A549 (cell line): Measurements from ENCODE around the gene NALCN. TPM values are rescaled to one million over a fixed set of nuclear protein-coding genes. Genes with fewer than 3 reads are reported as not detected.

ENCODE experiments used
- ATAC-seq, 2 experiments: fragments of 200-7000 bp in 1 of 2; fragments of >200 bp in 1 of 2; cut with Nextera tagmentation in 1 of 2; cut with Tn5 transposase in 1 of 2; 3 replicates each; pipeline versions ENCODE4 v1.8.0 to v1.9.1; 2018 to 2020; ENCODE audit warnings: mild to moderate bottlenecking in 1 of 2, moderate library complexity in 1 of 2
- CTCF ChIA-PET: fragments of 300-600 bp; sonication (Branson Sonifier 250); formaldehyde crosslinking; extraction: SDS; loops from one replicate; lab custom pipeline; 2021; ENCODE audit warnings: antibody characterized with exemption, inconsistent platforms; lab: Yijun Ruan, JAX
- POLR2A ChIA-PET: fragments of 350-600 bp; formaldehyde crosslinking; extraction: SDS; loops from one replicate; lab custom pipeline; 2021; ENCODE audit warnings: antibody characterized with exemption, inconsistent platforms; lab: Yijun Ruan, JAX
- DNase-seq, 2 experiments: peaks; one replicate each; pipeline versions ENCODE4 v3.0.0 to v3.0.0-alpha.2; 2011 to 2016; ENCODE audit warnings: low read depth in 1 of 2, low spot score in 1 of 2
- FAIRE-seq: peaks from 2 replicates; lab custom pipeline; 2011; peaks lifted over from hg19 to GRCh38; lab: Jason Lieb, UNC
- H3K27ac ChIP-seq, 2 experiments: fragments of >200 bp; sonication (Bioruptor Twin); formaldehyde crosslinking; 3 replicates each; pipeline ENCODE4 v1.5.1; 2016 to 2017
- H3K4me1 ChIP-seq: fragments of >200 bp; sonication (Bioruptor Twin); formaldehyde crosslinking; 3 replicates; pipeline ENCODE4 v1.6.1; 2016
- H3K4me2 ChIP-seq: fragments of >200 bp; sonication (Bioruptor Twin); formaldehyde crosslinking; 3 replicates; pipeline ENCODE4 v1.6.1; 2016
- H3K4me3 ChIP-seq: fragments of >200 bp; sonication (Bioruptor Twin); formaldehyde crosslinking; 3 replicates; pipeline ENCODE4 v1.5.1; 2016
- H3K9me3 ChIP-seq: fragments of >200 bp; sonication (Bioruptor Twin); formaldehyde crosslinking; 3 replicates; pipeline ENCODE4 v1.6.1; 2016
- CHD2 ChIP-seq: fragments of 150-350 bp; IDR thresholded peaks from 2 replicates; pipeline ENCODE4 v1.6.1; 2014; ENCODE audit warnings: low read length; ENCODE audit not compliant: partially characterized antibody
- ELK1 ChIP-seq: fragments of 150-350 bp; IDR thresholded peaks from 2 replicates; pipeline ENCODE4 v1.6.1; 2014; ENCODE audit warnings: low read depth, mild to moderate bottlenecking, low read length
- FOXS1 ChIP-seq: fragments of 250-450 bp; sonication (Bioruptor Pico); IDR thresholded peaks from 2 replicates; pipeline ENCODE4 v1.5.0; 2020; ENCODE audit warnings: mild to moderate bottlenecking, moderate library complexity
- HES2 ChIP-seq: fragments of >200 bp; sonication (Bioruptor Twin); formaldehyde crosslinking; IDR thresholded peaks from 2 replicates; pipeline ENCODE4 v1.6.1; 2016
- HOXA7 ChIP-seq: fragments of 250-450 bp; sonication (Bioruptor Pico); IDR thresholded peaks from 2 replicates; pipeline ENCODE4 v1.5.0; 2020; ENCODE audit warnings: mild to moderate bottlenecking, moderate library complexity
- JUN ChIP-seq, 2 experiments: fragments of >200 bp; sonication (Bioruptor Twin); formaldehyde crosslinking; IDR thresholded peaks; 2 replicates in 1 of 2; 3 replicates in 1 of 2; pipeline ENCODE4 v1.6.1; 2016 to 2017
- JUNB ChIP-seq: fragments of >200 bp; sonication (Bioruptor Twin); formaldehyde crosslinking; IDR thresholded peaks from 2 replicates; pipeline ENCODE4 v1.6.1; 2016
- MAFK ChIP-seq: fragments of 450-650 bp; IDR thresholded peaks from 2 replicates; pipeline ENCODE4 v1.6.1; 2014; ENCODE audit not compliant: partially characterized antibody
- MAX ChIP-seq: IDR thresholded peaks from 2 replicates; pipeline ENCODE4 v1.6.1; 2012
- MAZ ChIP-seq: fragments of 150-350 bp; IDR thresholded peaks from 2 replicates; pipeline ENCODE4 v1.6.1; 2014; ENCODE audit warnings: antibody characterized with exemption, low read depth, low read length, borderline replicate concordance
- MYC ChIP-seq: IDR thresholded peaks from 2 replicates; pipeline ENCODE4 v1.6.1; 2012; ENCODE audit warnings: mild to moderate bottlenecking, inconsistent platforms, low read length, improper control_type of control experiment, borderline replicate concordance
- NPAS2 ChIP-seq: fragments of 250-450 bp; sonication (Bioruptor Pico); IDR thresholded peaks from 2 replicates; pipeline ENCODE4 v1.8.0; 2022; ENCODE audit warnings: mild to moderate bottlenecking, moderate library complexity, borderline replicate concordance
- NR3C1 ChIP-seq: fragments of >200 bp; sonication (Bioruptor Twin); formaldehyde crosslinking; IDR thresholded peaks from 3 replicates; pipeline ENCODE4 v1.6.1; 2017
- PBX3 ChIP-seq: IDR thresholded peaks from 2 replicates; pipeline ENCODE4 v1.6.1; 2012
- POLR2A ChIP-seq: IDR thresholded peaks from 2 replicates; pipeline ENCODE4 v1.6.1; 2012; ENCODE audit warnings: mild to moderate bottlenecking, low read length
- POLR2AphosphoS2 ChIP-seq: conservative IDR thresholded peaks from 2 replicates; pipeline ENCODE4 v1.6.1; 2012; ENCODE audit warnings: low read length, improper control_type of control experiment, inconsistent platforms
- RARB ChIP-seq: fragments of 250-450 bp; sonication (Bioruptor Pico); IDR thresholded peaks from 2 replicates; pipeline ENCODE4 v1.8.0; 2021; ENCODE audit warnings: mild to moderate bottlenecking, moderate library complexity
- REST ChIP-seq: fragments of 200-600 bp; sonication (generic); IDR thresholded peaks from 2 replicates; pipeline ENCODE4 v1.6.1; 2016; ENCODE audit warnings: antibody characterized with exemption, mild to moderate bottlenecking, moderate library complexity
- TFCP2L1 ChIP-seq: fragments of 250-450 bp; sonication (Bioruptor Pico); IDR thresholded peaks from 2 replicates; pipeline ENCODE4 v1.5.0; 2021; ENCODE audit warnings: mild to moderate bottlenecking
- TP53 ChIP-seq: fragments of 250-450 bp; sonication (Bioruptor Pico); IDR thresholded peaks from 2 replicates; pipeline ENCODE4 v1.5.0; 2021; ENCODE audit warnings: mild to moderate bottlenecking, moderate library complexity
- WGBS: methylation state at CpG from one replicate; pipeline ENCODE4 v1.1.6; 2017; ENCODE audit errors: missing lambda C conversion rate; 5-methylcytosine and 5-hydroxymethylcytosine counted together
- polyA plus RNA-seq, 4 experiments: library from polyadenylated mRNA; depleted of rRNA in 3 of 4; stranded (reverse); fragments of >200 nt; fragmentation: RNase III in 1 of 4; extraction: RNeasy Plus Mini Kit Qiagen cat#74134 plus additional on column Dnase treatment in 1 of 4; gene quantifications; 2 replicates in 3 of 4; 3 replicates in 1 of 4; pipeline ENCODE4 v1.2.3, GENCODE V29; 2011 to 2017

The NALCN gene
- polyA plus RNA-seq, 2 of the 4 experiments (the other 2 are of a cell fraction) = 1.8 to 4.9 TPM

- TF ChIP-seq MAX = no peak
- H3K4me3 ChIP-seq = no peak overlapping the region
- peaks cover 5% of the 10 kb centered on the region for H3K4me1 ChIP-seq
- 84% methylated on average over 1 of the region's 1 CpG for WGBS
- H3K27ac ChIP-seq = no peak overlapping the region
- FAIRE-seq (no peak), ATAC-seq (no peak), DNase-seq (no peak)
- ChIA-PET POLR2A (no interaction called here), CTCF (no interaction called here)
- H3K9me3 ChIP-seq = no peaks in the 10 kb centered on the region
- no peak overlapping the region for H3K4me2 ChIP-seq
Observed at GRCh38 chr13:101412076-101412475, 4.2 kb downstream of the NALCN start.

GRCh38 chr13:101408992-101409656, 7.2 kb downstream of the NALCN start:
- WGBS = 91% methylated on average over 6 of the region's 6 CpGs
- H3K4me3 ChIP-seq = no peak overlapping the region
- no peak overlapping the region for H3K27ac ChIP-seq
- no peak for ATAC-seq
- no peaks in the 10 kb centered on the region for H3K9me3 ChIP-seq
- H3K4me1 ChIP-seq = peaks cover 4% of the 10 kb centered on the region; the same call in 1 of the 3 replicates
- no peak overlapping the region for H3K4me2 ChIP-seq
- no peak for FAIRE-seq
- TF ChIP-seq REST (no peak), JUNB (no peak), CHD2 (no peak), TP53 (CRISPR knock-in tag) (no peak), MYC (no peak), JUN (IDR thresholded peaks at IDR 0.05) (no peak), TFCP2L1 (no peak), MAZ (no peak), HOXA7 (CRISPR knock-in tag) (no peak), POLR2AphosphoS2 (no peak), NPAS2 (CRISPR knock-in tag) (no peak), RARB (CRISPR knock-in tag) (no peak), NR3C1 (no peak), HES2 (no peak), MAFK (no peak), ELK1 (no peak), PBX3 (no peak), POLR2A (no peak), FOXS1 (no peak)
- POLR2A ChIA-PET = no interaction called here
- no peak for DNase-seq
- CTCF ChIA-PET = no interaction called here
